Effector CD4-positive, alpha-beta T cell (primary cell): Measurements from ENCODE around the gene SFXN5.
"Not testable (repeated sequence)": the region's sequence is repeated elsewhere in the genome, so short reads cannot be mapped to it uniquely, and the experiment has no call there.

ENCODE experiments used
- DNase-seq: peaks from one replicate; pipeline ENCODE4 v3.0.0-alpha.2; 2020

Gene SFXN5

GRCh38 chr2:72917877-72918553 is 153.5 kb downstream of the SFXN5 start:
- no peak for DNase-seq

- DNase-seq = no peak
Measured at GRCh38 chr2:72917138-72917876, 154.2 kb downstream of the SFXN5 start, which contains the start of gene EMX1. TSS of gene EMX1 (plus strand) at chr2:72917519. CDS start at chr2:72917853, 334 bp downstream.

- no peak for DNase-seq
Measured at GRCh38 chr2:72916743-72917137, 154.8 kb downstream of the SFXN5 start.

DNA sequence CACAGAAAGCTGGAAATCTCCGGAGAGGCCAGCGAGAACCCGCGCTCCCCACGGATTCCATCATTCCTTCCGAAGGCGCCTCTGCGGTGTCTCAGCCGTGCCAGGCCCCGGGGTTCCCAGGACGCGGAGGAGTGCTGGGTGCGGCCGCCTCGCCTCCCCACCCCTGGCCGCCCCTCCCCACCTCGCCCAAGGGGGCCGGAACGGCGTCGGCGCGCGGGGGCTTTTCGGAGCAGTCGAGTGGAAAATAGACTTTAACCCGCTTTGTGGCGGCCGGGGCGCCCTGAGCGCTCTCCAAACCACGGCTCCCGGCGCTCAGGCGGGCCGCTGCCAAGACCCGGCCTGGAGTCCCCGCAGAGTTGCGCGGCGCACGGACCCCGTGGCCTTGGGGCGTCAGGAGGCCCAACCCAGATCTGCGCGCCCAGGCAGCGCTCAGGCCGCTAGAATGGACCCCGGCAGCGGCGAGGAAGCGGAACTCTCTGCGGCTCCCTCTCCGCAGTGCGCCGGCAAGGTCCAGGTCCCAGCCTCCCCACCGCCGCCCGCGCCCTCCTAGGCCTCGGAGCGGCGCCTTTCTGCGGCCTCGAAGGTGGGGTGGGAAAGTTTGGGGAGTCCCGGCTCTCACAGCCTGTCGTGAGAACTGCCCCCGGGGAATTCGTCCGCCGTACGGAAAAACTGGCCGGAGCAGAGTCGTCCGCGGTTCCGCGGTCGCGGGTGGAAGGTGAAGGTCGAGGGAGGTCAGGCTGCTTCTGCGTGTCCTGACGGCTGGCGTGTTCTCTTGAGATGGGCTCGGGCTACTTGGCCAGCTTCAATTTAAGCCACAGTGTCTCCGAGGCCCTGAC is 155.4 kb downstream of the SFXN5 start:
- no peak for DNase-seq

- no peak for DNase-seq
Measured at GRCh38 chr2:72915320-72915906, 156.1 kb downstream of the SFXN5 start.

DNA sequence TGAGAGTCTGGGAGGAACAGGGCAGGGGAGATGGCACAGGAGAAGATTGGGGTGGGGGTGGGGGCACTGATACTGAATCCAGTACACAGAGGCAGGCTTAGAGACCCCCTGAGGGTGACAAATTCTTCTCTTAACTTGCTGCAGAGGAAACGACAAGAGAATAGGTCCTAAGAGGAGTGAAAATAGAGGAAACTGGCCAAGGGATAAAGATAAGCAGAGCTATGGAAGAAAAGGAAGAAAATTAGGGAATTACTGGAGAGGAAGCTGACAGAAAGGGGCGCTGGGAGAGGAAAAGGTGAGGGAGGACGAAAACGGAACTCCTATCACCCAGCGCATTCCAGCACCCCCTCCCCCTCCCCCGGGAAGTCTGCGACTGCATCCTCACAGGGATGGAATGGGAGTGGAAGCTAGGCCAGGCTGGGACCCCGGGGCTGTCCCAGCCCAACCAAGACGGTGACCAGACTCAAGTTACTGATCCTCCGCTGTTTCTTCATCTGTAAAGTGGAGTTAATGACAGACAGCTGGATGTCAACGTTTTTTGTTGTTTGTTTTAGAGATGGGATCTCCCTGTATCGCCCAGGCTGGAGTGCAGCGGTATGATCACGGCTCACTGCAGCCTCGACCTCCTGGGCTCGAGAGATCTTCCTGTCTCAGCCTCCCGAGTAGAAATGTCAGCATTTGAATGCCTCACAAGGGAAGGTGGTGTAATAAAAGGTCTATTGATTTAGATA is 156.8 kb downstream of the SFXN5 start:
- DNase-seq = no peak

DNA sequence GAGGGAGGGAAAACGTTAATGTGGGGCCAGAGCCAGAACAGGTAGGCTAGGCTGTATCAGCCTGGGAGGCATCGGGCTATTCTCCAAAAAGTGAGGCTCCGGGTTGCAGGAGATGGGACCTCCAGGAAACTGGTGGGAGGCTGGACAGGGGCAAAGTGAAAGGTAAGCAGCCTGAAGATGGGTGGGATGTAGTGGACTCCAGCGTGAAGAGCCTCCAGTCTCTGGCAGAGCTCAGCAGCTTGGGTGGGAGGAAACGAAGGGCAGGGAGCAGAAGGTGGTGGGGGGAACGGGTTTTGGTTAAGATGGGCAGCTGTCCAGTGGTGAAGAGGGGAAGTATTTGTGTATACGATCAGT is 157.3 kb downstream of the SFXN5 start:
- no peak for DNase-seq

GRCh38 chr2:72913486-72914205 is 157.9 kb downstream of the SFXN5 start:
- no peak for DNase-seq

GRCh38 chr2:72911256-72911655 is 160.3 kb downstream of the SFXN5 start:
- no peak for DNase-seq

GRCh38 chr2:72908741-72909140 is 162.8 kb downstream of the SFXN5 start:
- no peak for DNase-seq

DNA sequence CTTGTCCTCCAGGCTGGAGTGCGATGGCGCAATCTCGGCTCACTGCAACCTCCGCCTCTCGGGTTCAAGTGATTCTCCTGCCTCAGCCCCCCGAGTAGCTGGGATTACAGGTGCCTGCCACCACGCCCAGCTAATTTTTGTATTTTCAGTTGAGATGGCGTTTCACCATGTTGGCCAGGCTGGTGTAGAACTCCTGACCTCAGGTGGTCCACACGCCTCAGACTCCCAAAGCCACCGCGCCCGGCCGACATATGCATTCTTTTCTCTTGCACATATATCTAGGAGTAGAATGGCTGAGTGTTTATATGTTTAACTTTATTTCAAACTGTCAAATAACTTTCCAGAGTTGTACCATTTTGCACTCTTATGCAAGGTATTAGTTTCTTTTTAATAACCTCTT is 164.1 kb downstream of the SFXN5 start:
- not testable (repeated sequence) for DNase-seq

- no peak for DNase-seq
Measured at GRCh38 chr2:72901426-72901825, 170.1 kb downstream of the SFXN5 start.

DNA sequence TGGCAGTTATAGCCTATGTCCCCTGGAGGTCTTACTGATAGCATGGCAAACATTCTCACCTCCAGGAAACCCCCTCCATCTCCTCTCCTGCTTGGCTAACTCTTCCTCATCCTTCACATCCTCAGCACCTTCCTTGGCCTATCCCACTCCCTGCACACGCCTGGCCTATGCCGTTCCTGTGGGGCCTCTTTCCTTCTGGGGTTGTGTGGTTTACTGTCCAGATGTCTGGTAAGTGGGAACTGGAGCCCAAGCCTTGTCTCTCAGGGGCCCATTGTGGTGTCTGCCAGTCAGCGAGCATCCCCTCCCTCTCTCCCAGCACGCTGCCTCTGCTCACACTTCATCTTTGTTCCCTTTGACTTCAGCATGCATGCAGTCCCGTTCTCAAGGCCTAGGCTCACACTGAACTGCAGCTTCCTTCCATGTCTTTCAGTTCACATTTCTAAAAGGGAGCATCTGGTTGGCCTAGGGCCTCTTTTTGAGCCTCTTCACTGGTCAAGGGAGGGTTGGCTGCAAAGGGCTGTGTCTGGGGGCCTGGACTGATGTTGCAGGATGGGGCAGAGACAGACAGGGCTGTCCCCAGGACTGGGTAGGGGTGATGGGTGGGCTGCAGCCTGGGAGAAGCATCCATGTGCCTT is 171.2 kb downstream of the SFXN5 start:
- no peak for DNase-seq

- no peak for DNase-seq
Measured at GRCh38 chr2:72898585-72898906, 173.0 kb downstream of the SFXN5 start.

GRCh38 chr2:72897785-72898584 is 173.5 kb downstream of the SFXN5 start:
- no peak for DNase-seq

DNA sequence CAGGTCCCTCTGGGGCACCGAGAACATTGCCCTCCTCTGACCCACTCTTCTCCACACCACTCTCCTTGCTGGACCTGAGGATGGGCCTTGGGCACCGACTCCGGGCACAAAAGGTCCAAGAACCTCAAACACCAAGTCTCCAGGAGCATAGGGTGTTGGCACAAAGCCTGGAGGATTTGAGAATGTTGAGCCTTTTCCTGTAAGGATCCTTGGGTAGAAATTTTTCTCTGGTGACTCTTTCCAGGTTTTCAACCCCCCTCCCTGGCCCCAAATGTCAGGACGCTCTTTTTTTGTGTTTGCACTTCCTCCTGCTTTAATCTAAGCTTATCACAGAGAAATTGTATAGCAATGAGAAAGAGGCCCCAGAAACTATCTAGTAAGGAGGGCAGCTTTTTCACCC is 175.1 kb downstream of the SFXN5 start:
- DNase-seq = no peak

DNA sequence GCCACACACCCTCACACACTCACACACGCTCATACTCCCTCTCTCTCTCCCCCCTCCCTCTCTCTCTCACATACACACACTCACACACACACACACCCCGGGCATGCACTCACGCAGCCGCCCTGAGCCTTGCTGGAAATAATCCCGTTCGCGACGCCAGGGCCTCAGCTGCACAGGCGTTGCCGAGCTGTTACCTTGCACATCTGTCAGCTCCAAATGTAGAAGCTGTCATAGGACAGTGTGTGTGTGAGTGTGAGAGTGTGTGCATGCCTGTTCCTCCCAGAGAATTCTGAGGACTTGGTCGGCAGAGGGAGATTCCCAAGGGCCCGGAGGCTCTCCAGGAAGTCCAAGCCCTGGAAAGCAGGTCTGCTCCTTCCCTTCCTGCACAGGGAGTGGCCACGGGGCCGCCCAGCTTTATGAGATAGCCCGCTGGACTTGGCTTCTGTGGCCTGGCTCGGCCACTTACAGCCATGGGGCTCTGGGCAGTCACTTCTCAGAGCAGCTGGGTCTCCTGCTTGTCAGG is 175.7 kb downstream of the SFXN5 start:
- DNase-seq = no peak

- DNase-seq = no peak
Measured at GRCh38 chr2:72895154-72895553, 176.4 kb downstream of the SFXN5 start.

- DNase-seq = no peak
Measured at GRCh38 chr2:72894514-72894913, 177.0 kb downstream of the SFXN5 start.

DNA sequence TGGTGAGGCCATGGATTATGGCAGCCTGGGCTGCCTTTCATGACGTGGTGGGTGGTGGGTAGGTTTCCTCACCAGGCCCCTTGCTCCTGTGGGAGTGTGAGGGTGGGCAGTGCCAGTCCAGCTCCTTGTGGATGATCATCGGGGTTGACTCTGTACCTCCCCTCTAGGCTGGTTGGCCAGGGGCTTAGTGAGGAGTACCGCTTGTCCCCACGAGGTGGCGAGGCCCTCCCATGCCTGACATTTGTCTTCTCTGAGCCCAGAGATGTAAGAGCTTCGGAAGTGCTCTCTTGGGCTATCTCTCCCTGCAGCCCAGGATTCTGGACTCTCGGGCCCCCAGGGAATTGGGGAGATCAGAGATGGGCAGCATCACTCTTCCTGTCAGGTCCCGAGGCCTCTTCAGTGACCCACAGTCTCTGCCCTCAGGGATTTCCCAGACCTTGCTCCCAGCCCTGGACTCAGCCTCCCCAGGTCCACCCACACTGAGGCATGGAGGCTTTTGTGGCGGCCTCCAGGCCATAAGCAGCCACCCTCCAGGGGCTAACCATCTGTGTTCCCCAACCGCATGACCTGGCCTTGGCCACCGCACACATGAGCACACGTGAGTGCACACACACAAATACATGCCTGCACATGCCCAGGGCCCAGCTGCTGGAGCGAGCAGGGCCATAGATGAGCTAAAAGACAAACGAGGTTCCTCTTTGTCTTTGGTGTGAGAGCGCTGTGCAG is 177.8 kb downstream of the SFXN5 start:
- no peak for DNase-seq
